H1 (cell line): ENCODE data around the gene GRIK2. TPM values are rescaled to one million over a fixed set of nuclear protein-coding genes. Genes with fewer than 3 reads are reported as not detected.

Experiments
- CTCF ChIA-PET: fragments of 300-600 bp; sonication (Branson Sonifier 250); formaldehyde crosslinking; loops from one replicate; lab custom pipeline; 2021; ENCODE audit not compliant: partially characterized antibody; lab: Charles Lee
- POLR2A ChIA-PET: fragments of 300-600 bp; sonication (Branson Sonifier 250); formaldehyde crosslinking; loops from one replicate; lab custom pipeline; 2021; ENCODE audit warnings: inconsistent platforms; ENCODE audit not compliant: partially characterized antibody; lab: Charles Lee
- DNase-seq, 2 experiments: peaks; one replicate each; pipeline versions ENCODE4 v3.0.0 to v3.0.0-alpha.2; 2010 to 2022; ENCODE audit warnings: low spot score in 2 of 2, low read depth in 1 of 2, mixed read lengths in 1 of 2
- FAIRE-seq: peaks from 2 replicates; lab custom pipeline; 2011; peaks lifted over from hg19 to GRCh38; lab: Jason Lieb, UNC
- H2AFZ ChIP-seq: 2 replicates; pipeline ENCODE4 v1.8.1; 2012; ENCODE audit warnings: low read length, inconsistent platforms
- H2AK5ac ChIP-seq: 2 replicates; pipeline ENCODE4 v1.6.1; 2013; ENCODE audit warnings: low read depth, low read length
- H2BK120ac ChIP-seq: replicated peaks from 2 replicates; pipeline ENCODE3; 2013; ENCODE audit warnings: low read depth, low read length, inconsistent platforms
- H2BK12ac ChIP-seq: 2 replicates; pipeline ENCODE4 v1.6.1; 2013; ENCODE audit warnings: low read depth, low read length
- H2BK15ac ChIP-seq: 2 replicates; pipeline ENCODE4 v1.6.1; 2013; ENCODE audit warnings: low read length
- H2BK20ac ChIP-seq: 2 replicates; pipeline ENCODE4 v1.6.1; 2013; ENCODE audit warnings: low read length
- H2BK5ac ChIP-seq: 2 replicates; pipeline ENCODE4 v1.6.1; 2013; ENCODE audit warnings: low read depth, low read length
- H3K14ac ChIP-seq: 2 replicates; pipeline ENCODE4 v1.6.1; 2013; ENCODE audit warnings: inconsistent platforms; ENCODE audit not compliant: insufficient read length
- H3K18ac ChIP-seq: 2 replicates; pipeline ENCODE4 v1.6.1; 2013; ENCODE audit warnings: low read length; ENCODE audit errors: extremely low read depth
- H3K23ac ChIP-seq: 2 replicates; pipeline ENCODE4 v1.6.1; 2013; ENCODE audit warnings: inconsistent platforms; ENCODE audit not compliant: insufficient read length
- H3K23me2 ChIP-seq: 2 replicates; pipeline ENCODE4 v1.6.1; 2013; ENCODE audit warnings: low read depth, low read length
- H3K27ac ChIP-seq: 2 replicates; pipeline ENCODE4 v1.6.1; 2011; ENCODE audit warnings: low read depth, low read length, inconsistent platforms
- H3K27me3 ChIP-seq, 4 experiments: replicated peaks in 1 of 4; 1 replicate in 1 of 4; 2 replicates in 3 of 4; pipeline versions ENCODE4 v1.6.1 to v1.8.1; 2011 to 2013; ENCODE audit warnings: low read length in 3 of 4, mild to moderate bottlenecking in 3 of 4, inconsistent platforms in 2 of 4, mixed read lengths in 2 of 4, moderate library complexity in 1 of 4; ENCODE audit not compliant: control insufficient read depth in 3 of 4, insufficient read depth in 3 of 4; ENCODE audit errors: extremely low read depth in 1 of 4
- H3K36me3 ChIP-seq, 4 experiments: 2 replicates each; pipeline versions ENCODE4 v1.6.1 to v1.8.1; 2011 to 2013; ENCODE audit warnings: mild to moderate bottlenecking in 4 of 4, low read length in 3 of 4, moderate library complexity in 2 of 4, control low read depth in 1 of 4, inconsistent platforms in 1 of 4; ENCODE audit not compliant: insufficient read depth in 4 of 4, control insufficient read depth in 2 of 4
- H3K4ac ChIP-seq: replicated peaks from 2 replicates; pipeline ENCODE3; 2013; ENCODE audit warnings: low read length, low read depth, mixed read lengths, inconsistent platforms; ENCODE audit not compliant: insufficient read length
- H3K4me1 ChIP-seq, 4 experiments: replicated peaks in 1 of 4; 1 replicate in 1 of 4; 2 replicates in 3 of 4; pipeline versions ENCODE4 v1.6.1 to v1.8.1; 2011 to 2013; ENCODE audit warnings: low read length in 3 of 4, inconsistent platforms in 2 of 4, mixed read lengths in 1 of 4; ENCODE audit not compliant: insufficient read depth in 4 of 4, control insufficient read depth in 3 of 4
- H3K4me2 ChIP-seq, 2 experiments: 2 replicates each; pipeline versions ENCODE4 v1.6.1 to v1.8.1; 2011 to 2013; ENCODE audit warnings: low read depth in 2 of 2, low read length in 2 of 2, control low read depth in 1 of 2, inconsistent platforms in 1 of 2, mild to moderate bottlenecking in 1 of 2; ENCODE audit not compliant: insufficient read depth in 1 of 2
- H3K4me3 ChIP-seq, 4 experiments: fragments of 200-600, 300-600 bp in 1 of 4; sonication (generic), shearing (Covaris generic), sonication (Bioruptor Twin) in 1 of 4; 2 replicates each; pipeline versions ENCODE4 v1.5.1 to v1.8.1; 2011 to 2016; ENCODE audit warnings: low read length in 4 of 4, low read depth in 3 of 4, control low read depth in 2 of 4, inconsistent platforms in 2 of 4, mild to moderate bottlenecking in 2 of 4, mixed read lengths in 1 of 4, moderate library complexity in 1 of 4; ENCODE audit not compliant: insufficient read depth in 2 of 4; ENCODE audit errors: extremely low read depth in 1 of 4
- H3K56ac ChIP-seq: replicated peaks from 2 replicates; pipeline ENCODE3; 2013; ENCODE audit warnings: low read depth, mild to moderate bottlenecking, mixed read lengths, low read length, inconsistent platforms; ENCODE audit not compliant: insufficient read length
- H3K79me1 ChIP-seq: 2 replicates; pipeline ENCODE4 v1.6.1; 2013; ENCODE audit warnings: low read depth, low read length, control low read depth
- H3K79me2 ChIP-seq, 2 experiments: 2 replicates each; pipeline versions ENCODE4 v1.6.1 to v1.8.1; 2012 to 2013; ENCODE audit warnings: low read length in 2 of 2, mild to moderate bottlenecking in 2 of 2, inconsistent platforms in 1 of 2; ENCODE audit not compliant: insufficient read depth in 2 of 2, control insufficient read depth in 1 of 2
- H3K9ac ChIP-seq, 4 experiments: replicated peaks in 1 of 4; 1 replicate in 1 of 4; 2 replicates in 3 of 4; pipeline versions ENCODE4 v1.6.1 to v1.8.1; 2011 to 2013; ENCODE audit warnings: low read depth in 3 of 4, low read length in 3 of 4, control low read depth in 2 of 4, mild to moderate bottlenecking in 2 of 4, moderate library complexity in 2 of 4, inconsistent platforms in 1 of 4; ENCODE audit errors: extremely low read depth in 1 of 4
- H3K9me3 ChIP-seq, 2 experiments: 2 replicates each; pipeline versions ENCODE4 v1.6.1 to v1.8.1; 2012 to 2013; ENCODE audit warnings: mild to moderate bottlenecking in 2 of 2, moderate library complexity in 2 of 2, control low read depth in 1 of 2, inconsistent platforms in 1 of 2, low read depth in 1 of 2, low read length in 1 of 2, mixed read lengths in 1 of 2; ENCODE audit not compliant: insufficient read depth in 2 of 2
- H4K20me1 ChIP-seq, 2 experiments: replicated peaks in 1 of 2; 2 replicates each; pipeline versions ENCODE3 to v1.8.1; 2011 to 2013; ENCODE audit warnings: inconsistent platforms in 2 of 2, low read length in 2 of 2, mild to moderate bottlenecking in 1 of 2; ENCODE audit not compliant: insufficient read depth in 2 of 2, control insufficient read depth in 1 of 2
- H4K5ac ChIP-seq: 2 replicates; pipeline ENCODE4 v1.6.1; 2013; ENCODE audit warnings: low read length, low read depth, mixed read lengths, inconsistent platforms; ENCODE audit not compliant: insufficient read length
- H4K8ac ChIP-seq: 2 replicates; pipeline ENCODE4 v1.8.0; 2013; ENCODE audit warnings: mild to moderate bottlenecking, moderate library complexity, low read length, inconsistent platforms; ENCODE audit not compliant: insufficient read depth; ENCODE audit errors: extremely low read depth
- H4K91ac ChIP-seq: replicated peaks from 2 replicates; pipeline ENCODE3; 2013; ENCODE audit warnings: low read length, mixed read lengths, inconsistent platforms; ENCODE audit not compliant: insufficient read length
- CTCF ChIP-seq, 3 experiments: IDR thresholded peaks; 1 replicate in 2 of 3; 2 replicates in 1 of 3; pipeline versions ENCODE4 v1.5.1 to v1.6.1; 2011; ENCODE audit warnings: low read length in 3 of 3, mild to moderate bottlenecking in 3 of 3, inconsistent platforms in 2 of 3, low read depth in 1 of 3, moderate library complexity in 1 of 3; ENCODE audit not compliant: insufficient read depth in 1 of 3; ENCODE audit errors: control extremely low read depth in 1 of 3
- KDM1A ChIP-seq: fragments of 200-600, 300-600 bp; sonication (generic); IDR thresholded peaks from 2 replicates; pipeline ENCODE4 v1.7.1; 2016; ENCODE audit warnings: mild to moderate bottlenecking, low read length, borderline replicate concordance
- RAD21 ChIP-seq, 2 experiments: IDR thresholded peaks in 1 of 2; conservative IDR thresholded peaks in 1 of 2; 2 replicates each; pipeline ENCODE4 v1.6.1; 2011; ENCODE audit warnings: low read depth in 2 of 2, low read length in 2 of 2, improper control_type of control experiment in 1 of 2, inconsistent platforms in 1 of 2, mild to moderate bottlenecking in 1 of 2, moderate library complexity in 1 of 2
- RFX5 ChIP-seq: IDR thresholded peaks from 2 replicates; pipeline ENCODE4 v1.6.1; 2011; ENCODE audit warnings: low read depth, low read length, improper control_type of control experiment, borderline replicate concordance
- SIX5 ChIP-seq: IDR thresholded peaks from 2 replicates; pipeline ENCODE4 v1.6.1; 2011; ENCODE audit warnings: mild to moderate bottlenecking, low read depth, low read length
- TCF12 ChIP-seq: IDR thresholded peaks from 2 replicates; pipeline ENCODE4 v1.6.1; 2011; ENCODE audit warnings: low read depth, mild to moderate bottlenecking, low read length
- YY1 ChIP-seq: IDR thresholded peaks from 2 replicates; pipeline ENCODE4 v1.6.1; 2011; ENCODE audit warnings: low read depth, mild to moderate bottlenecking, low read length
- WGBS, 2 experiments: shearing (Covaris generic) in 1 of 2; methylation state at CpG; one replicate each; pipeline versions ENCODE4 v1.1.6 to v1.1.7; 2013 to 2015; ENCODE audit warnings: low lambda C conversion rate in 2 of 2, mixed read lengths in 2 of 2, inconsistent platforms in 1 of 2, low coverage in 1 of 2, missing lambda C conversion rate in 1 of 2; ENCODE audit not compliant: insufficient replicate concordance in 2 of 2, insufficient coverage in 1 of 2, insufficient read length in 1 of 2; ENCODE audit errors: extremely low coverage in 1 of 2, missing lambda C conversion rate in 1 of 2; 5-methylcytosine and 5-hydroxymethylcytosine counted together
- polyA plus RNA-seq, 7 experiments: library from polyadenylated mRNA; depleted of rRNA in 3 of 7; stranded (reverse) in 5 of 7; unstranded in 2 of 7; fragments of >200 nt in 5 of 7; fragments of 200-250 nt in 2 of 7; gene quantifications; 1 replicate in 5 of 7; 2 replicates in 1 of 7; 4 replicates in 1 of 7; pipeline versions ENCODE4 v1.2.1 to v1.2.3, GENCODE V29; 2011 to 2013; ENCODE audit warnings: missing spikeins in 2 of 7, mixed read lengths in 2 of 7
- total RNA-seq: library from RNA; stranded (reverse); fragmentation: NEBNext Ultra II Directional; extraction: Animal tissue kit (Norgen Biotek cat#: 25700); gene quantifications from 2 replicates; pipeline ENCODE4 v1.2.1, GENCODE V29; 2021

The GRIK2 gene
- total and polyA plus RNA-seq, 2 of the 8 experiments (the other 6 are each of a cell fraction or from before 2014, with no cell fraction given), result 1.8 to 2.2 TPM

GRCh38 chr6:101719521-101719920, 326.0 kb downstream of the GRIK2 start:
- Histone ChIP-seq H4K8ac (no peak overlapping the region), H3K14ac (no peak overlapping the region), H4K5ac (no peak overlapping the region), H3K18ac (0 out of 2 replicates have a peak overlapping the region, but pooled peaks have one; percentile 13), H2BK5ac (no peak overlapping the region; the same call in 1 of the 2 replicates), H3K4me1 (peaks cover 0 to 13% (median 5%) of the 10 kb centered on the region in 4 experiments; a peak in 3 of 7 replicates), H2BK20ac (0 out of 2 replicates have a peak overlapping the region, but pooled peaks have one; percentile 11), H2AFZ (no peak overlapping the region), H3K27ac (no peak overlapping the region), H3K79me2 (no peaks in the 10 kb centered on the region), H2BK15ac (no peak overlapping the region), H3K4me2 (no peak overlapping the region), H3K36me3 (no peaks in the 10 kb centered on the region), H3K79me1 (no peaks in the 10 kb centered on the region), H3K27me3 (peaks cover 0 to 1% (median 0%) of the 10 kb centered on the region in 4 experiments; a peak in 1 of 7 replicates), H3K4me3 (no peak overlapping the region), H2BK12ac (no peak overlapping the region), H3K23me2 (no peaks in the 10 kb centered on the region; the same call in 1 of the 2 replicates), H3K9me3 (no peaks in the 10 kb centered on the region), H3K9ac (no peak overlapping the region), H3K4ac (no peak overlapping the region), H4K91ac (no peak overlapping the region), H3K56ac (no peak overlapping the region), H2BK120ac (no peak overlapping the region), H4K20me1 (no peaks in the 10 kb centered on the region), H2AK5ac (no peak overlapping the region), H3K23ac (no peak overlapping the region)
- ChIA-PET CTCF (no interaction called here), POLR2A (no interaction called here)
- no peak for FAIRE-seq
- DNase-seq, result no peak
- 86% methylated on average over 1 of the region's 1 CpG; no CpG with 5 or more reads in 1 of the 2 experiments for WGBS, 2 experiments
- TF ChIP-seq KDM1A (no peak), YY1 (no peak), RFX5 (no peak), TCF12 (no peak), RAD21 (IDR thresholded peaks at IDR 0.05 in 1 of 2, conservative IDR thresholded peaks at IDR 0.05 in 1 of 2; ENCODE audit: low read depth in 2 of 2, low read length in 2 of 2) (no peak), SIX5 (no peak), CTCF (IDR thresholded peaks at IDR 0.05; ENCODE audit: control extremely low read depth in 1 of 3, insufficient read depth in 1 of 3, low read depth in 1 of 3, low read length in 3 of 3) (no peak)
